OCI-LY7 (cell line): ENCODE results near the gene PMF1. TPM values are rescaled to one million over a fixed set of nuclear protein-coding genes. Genes with fewer than 3 reads are reported as not detected.
"Not testable (repeated sequence)": the region's sequence is repeated elsewhere in the genome, so short reads cannot be mapped to it uniquely, and the experiment has no call there.

ENCODE experiments used
- BruUV-seq: library from RNA; stranded (reverse); fragments of 400-500 nt; replicated peaks from 2 replicates; lab custom pipeline; 2021; lab: Mats Ljungman, UMichigan
- CTCF ChIA-PET: fragments of 300-600 bp; sonication (Branson Sonifier 250); formaldehyde crosslinking; loops from one replicate; lab custom pipeline; 2022; ENCODE audit warnings: antibody characterized with exemption; ENCODE audit not compliant: unreplicated experiment; lab: Charles Lee
- POLR2A ChIA-PET: fragments of 300-600 bp; sonication (Branson Sonifier 250); formaldehyde crosslinking; loops from one replicate; lab custom pipeline; 2022; ENCODE audit warnings: antibody characterized with exemption; lab: Charles Lee
- DNase-seq: peaks from one replicate; pipeline ENCODE4 v3.0.0-alpha.2; 2015; ENCODE audit warnings: low spot score
- H2AFZ ChIP-seq: fragments of 200-600 bp; sonication (generic), shearing (Covaris generic); 2 replicates; pipeline ENCODE4 v1.6.1; 2014; ENCODE audit warnings: mild to moderate bottlenecking, antibody characterized with exemption, low read length, moderate library complexity
- H3K27ac ChIP-seq: fragments of 200-600 bp; sonication (generic); 2 replicates; pipeline ENCODE4 v1.5.1; 2014; ENCODE audit warnings: mixed run types, low read depth, mild to moderate bottlenecking, moderate library complexity, low read length, inconsistent platforms; ENCODE audit not compliant: poor library complexity, severe bottlenecking
- H3K36me3 ChIP-seq: fragments of 200-600 bp; sonication (generic); 2 replicates; pipeline ENCODE4 v1.6.1; 2014; ENCODE audit warnings: mild to moderate bottlenecking, antibody characterized with exemption, low read length, moderate library complexity, mixed read lengths; ENCODE audit not compliant: insufficient read depth
- H3K4me1 ChIP-seq: fragments of 200-600 bp; sonication (generic); 2 replicates; pipeline ENCODE4 v1.5.1; 2014; ENCODE audit warnings: mild to moderate bottlenecking, low read length; ENCODE audit not compliant: insufficient read depth, poor library complexity, severe bottlenecking
- H3K4me2 ChIP-seq: fragments of 200-600 bp; sonication (generic); 2 replicates; pipeline ENCODE4 v1.6.1; 2014; ENCODE audit warnings: mild to moderate bottlenecking, low read length
- H3K4me3 ChIP-seq: fragments of 200-600 bp; sonication (generic); 2 replicates; pipeline ENCODE4 v1.5.1; 2014; ENCODE audit warnings: mild to moderate bottlenecking, low read depth, low read length; ENCODE audit not compliant: poor library complexity, severe bottlenecking
- H3K79me2 ChIP-seq: fragments of 200-600 bp; sonication (generic); 2 replicates; pipeline ENCODE4 v1.6.1; 2016; ENCODE audit warnings: low read depth, mild to moderate bottlenecking, low read length, moderate library complexity, mixed read lengths; ENCODE audit not compliant: insufficient read depth
- H3K9me2 ChIP-seq: fragments of 200-600 bp; sonication (generic); 2 replicates; pipeline ENCODE4 v1.6.1; 2016; ENCODE audit warnings: mild to moderate bottlenecking, low read length, mixed read lengths; ENCODE audit not compliant: insufficient read depth
- H3K9me3 ChIP-seq: fragments of 200-600 bp; sonication (generic); 2 replicates; pipeline ENCODE4 v1.6.1; 2014; ENCODE audit warnings: mild to moderate bottlenecking, mixed run types, low read length, mixed read lengths
- H4K20me1 ChIP-seq: fragments of 200-600 bp; sonication (generic); 2 replicates; pipeline ENCODE4 v1.6.1; 2014; ENCODE audit warnings: mild to moderate bottlenecking, antibody characterized with exemption, low read length, moderate library complexity, mixed read lengths; ENCODE audit not compliant: insufficient read depth
- EZH2phosphoT487 ChIP-seq: fragments of 200-600 bp; sonication (generic); IDR thresholded peaks from 2 replicates; pipeline ENCODE4 v1.6.1; 2018; ENCODE audit warnings: low read depth, borderline replicate concordance, mild to moderate bottlenecking, mixed run types, antibody characterized with exemption, low read length, moderate library complexity, mixed read lengths
- intact Hi-C: fragments of 100-400 bp; cut with micrococcal nuclease; formaldehyde crosslinking; loops from one replicate; pipeline ENCODE4 v1.10.0; 2022; ENCODE audit not compliant: unreplicated experiment
- total RNA-seq, 2 experiments: library from RNA; depleted of rRNA in 1 of 2; stranded (reverse); fragments of >200 nt in 1 of 2; shearing (Covaris generic) in 1 of 2; gene quantifications; 2 replicates each; pipeline ENCODE4 v1.2.3, GENCODE V29; 2014 to 2022
- TF ChIP-seq, protein P1 (sequence below): fragments of 200-600 bp; sonication (generic); conservative IDR thresholded peaks from 2 replicates; pipeline ENCODE4 v1.5.1; 2014; ENCODE audit warnings: mild to moderate bottlenecking, antibody characterized with exemption, low read length, moderate library complexity, mixed read lengths

The PMF1 gene
- total RNA-seq, 2 experiments from 2014 or later, result 67.5 to 82.5 TPM

DNA sequence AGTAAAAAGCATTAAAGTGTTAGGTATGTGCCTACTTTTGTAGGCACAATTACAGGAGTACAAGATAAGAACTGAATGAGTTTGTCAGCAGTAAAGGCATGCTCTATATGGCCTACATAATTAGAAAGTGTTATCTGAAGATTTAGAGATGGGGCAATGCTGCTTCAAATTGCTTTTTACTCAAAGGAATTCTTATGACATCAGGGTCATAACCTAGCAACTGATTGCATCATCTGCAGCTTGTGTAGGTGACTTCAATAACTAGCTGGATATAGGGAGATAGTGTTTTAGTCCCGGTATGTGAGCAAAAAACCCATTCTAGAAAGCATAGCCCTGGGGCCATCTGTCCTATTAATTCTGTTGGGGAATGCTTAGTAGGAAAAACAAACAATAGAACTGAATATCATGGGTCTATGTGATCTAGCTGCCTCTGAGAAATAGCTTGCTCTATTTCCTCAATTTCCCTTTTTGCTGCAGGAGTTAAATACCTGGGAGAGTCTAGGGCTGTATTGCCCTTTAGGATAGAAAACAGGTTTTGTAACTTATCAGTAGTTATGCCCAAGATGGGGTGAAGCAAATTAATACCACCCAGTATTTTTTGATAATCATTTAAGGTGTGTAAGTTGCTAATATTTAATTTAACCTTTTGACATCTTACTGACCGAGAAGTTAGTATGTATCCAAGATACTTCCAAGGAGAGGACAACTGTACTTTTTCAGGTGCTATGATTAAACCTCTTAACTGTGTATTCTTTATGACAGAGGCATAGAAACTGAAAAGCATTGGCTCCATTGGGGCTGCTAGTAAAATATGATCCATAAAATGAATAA lies 26.2 kb upstream of the PMF1 start:
- CTCF ChIA-PET, H3K27ac ChIP-seq, BruUV-seq, intact Hi-C loops, H3K4me2 ChIP-seq, H3K9me2 ChIP-seq, H4K20me1 ChIP-seq, H3K79me2 ChIP-seq, H3K4me1 ChIP-seq, H2AFZ ChIP-seq, DNase-seq, H3K4me3 ChIP-seq: not testable (repeated sequence)
- POLR2A ChIA-PET, result interaction anchor here (0.6 kb wide), 1 partner anchor 42 kb away, joined by 3 read pairs; no protein-coding TSS in a partner anchor
- Histone ChIP-seq H3K9me3 (peaks cover 11% of the 10 kb centered on the region; the same call in 1 of the 2 replicates), H3K36me3 (peaks cover 31% of the 10 kb centered on the region)

DNA sequence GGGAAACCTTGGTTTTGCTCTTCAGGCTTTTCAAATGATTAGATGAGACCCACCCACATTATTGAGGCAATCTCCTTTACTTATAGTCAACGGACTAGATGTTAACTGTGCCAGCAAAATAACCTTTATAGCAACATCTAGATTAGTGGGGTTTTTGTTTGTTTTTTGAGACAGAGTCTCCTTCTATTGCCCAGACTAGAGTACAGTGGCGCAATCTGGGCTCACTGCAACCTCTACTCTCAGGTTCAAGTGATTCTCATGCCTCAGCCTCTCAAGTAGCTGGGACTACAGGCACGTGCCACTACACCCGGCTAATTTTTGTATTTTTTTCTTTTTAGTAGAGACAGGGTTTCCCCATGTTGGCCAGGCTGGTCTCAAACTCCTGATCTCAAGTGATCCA lies 22.5 kb upstream of the PMF1 start:
- CTCF ChIA-PET, BruUV-seq, DNase-seq, H3K9me2 ChIP-seq, H4K20me1 ChIP-seq, H3K4me2 ChIP-seq, H3K4me3 ChIP-seq, H2AFZ ChIP-seq, intact Hi-C loops, H3K27ac ChIP-seq: not testable (repeated sequence)
- POLR2A ChIA-PET, result interaction anchor here (0.6 to 0.7 kb wide), 3 partner anchors 26 to 62 kb away, joined by 3 read pairs; no protein-coding TSS in a partner anchor
- Histone ChIP-seq H3K9me3 (peaks cover 11% of the 10 kb centered on the region; the same call in 1 of the 2 replicates), H3K36me3 (peaks cover 27% of the 10 kb centered on the region), H3K79me2 (peaks cover 13% of the 10 kb centered on the region), H3K4me1 (peaks cover 13% of the 10 kb centered on the region)

DNA sequence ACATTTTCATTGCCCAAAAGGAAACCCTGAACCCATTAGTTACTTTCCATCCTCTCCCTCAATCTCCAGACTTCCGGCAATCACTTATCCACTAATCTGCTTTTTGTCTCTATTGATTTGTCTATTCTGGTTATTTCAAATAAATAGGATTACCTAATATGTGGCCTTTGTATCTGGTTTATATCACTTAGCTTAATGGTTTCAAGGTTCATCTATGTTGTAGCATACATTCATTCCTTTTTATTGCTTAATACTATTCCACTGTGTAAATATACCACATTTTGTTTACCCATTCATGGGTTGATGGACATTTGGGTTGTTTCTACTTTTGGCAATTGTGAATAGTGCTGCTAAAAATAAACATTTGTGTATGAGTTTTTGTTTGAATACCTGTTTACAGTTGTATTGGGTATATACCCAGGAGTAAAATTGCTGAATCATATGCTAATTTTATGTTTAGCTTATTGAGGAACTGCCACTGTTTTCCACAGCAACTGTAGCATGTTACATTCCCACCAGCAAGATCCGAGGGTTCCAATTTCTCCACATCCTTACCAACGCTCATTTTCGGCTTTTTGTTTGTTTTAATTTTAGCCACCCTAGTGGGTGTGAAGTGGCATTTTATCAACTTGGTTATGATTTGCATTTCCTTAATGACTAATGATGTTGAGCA lies 21.4 kb upstream of the PMF1 start:
- H3K4me2 ChIP-seq, result no peak overlapping the region
- no peaks in the 10 kb centered on the region for H3K9me2 ChIP-seq
- TF ChIP-seq, protein P1, sequence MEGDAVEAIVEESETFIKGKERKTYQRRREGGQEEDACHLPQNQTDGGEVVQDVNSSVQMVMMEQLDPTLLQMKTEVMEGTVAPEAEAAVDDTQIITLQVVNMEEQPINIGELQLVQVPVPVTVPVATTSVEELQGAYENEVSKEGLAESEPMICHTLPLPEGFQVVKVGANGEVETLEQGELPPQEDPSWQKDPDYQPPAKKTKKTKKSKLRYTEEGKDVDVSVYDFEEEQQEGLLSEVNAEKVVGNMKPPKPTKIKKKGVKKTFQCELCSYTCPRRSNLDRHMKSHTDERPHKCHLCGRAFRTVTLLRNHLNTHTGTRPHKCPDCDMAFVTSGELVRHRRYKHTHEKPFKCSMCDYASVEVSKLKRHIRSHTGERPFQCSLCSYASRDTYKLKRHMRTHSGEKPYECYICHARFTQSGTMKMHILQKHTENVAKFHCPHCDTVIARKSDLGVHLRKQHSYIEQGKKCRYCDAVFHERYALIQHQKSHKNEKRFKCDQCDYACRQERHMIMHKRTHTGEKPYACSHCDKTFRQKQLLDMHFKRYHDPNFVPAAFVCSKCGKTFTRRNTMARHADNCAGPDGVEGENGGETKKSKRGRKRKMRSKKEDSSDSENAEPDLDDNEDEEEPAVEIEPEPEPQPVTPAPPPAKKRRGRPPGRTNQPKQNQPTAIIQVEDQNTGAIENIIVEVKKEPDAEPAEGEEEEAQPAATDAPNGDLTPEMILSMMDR, result no peak
- no peak for TF ChIP-seq EZH2phosphoT487
- no TSS peak for BruUV-seq
- intact Hi-C loops, result no loop called here
- no peak overlapping the region for H2AFZ ChIP-seq
- H4K20me1 ChIP-seq, result peaks cover 7% of the 10 kb centered on the region; the same call in 1 of the 2 replicates
- no peak for DNase-seq
- no peak overlapping the region for H3K27ac ChIP-seq
- H3K79me2 ChIP-seq, result peaks cover 25% of the 10 kb centered on the region
- POLR2A ChIA-PET, result interaction anchor here (0.6 to 1.1 kb wide), 2 partner anchors 36 to 289 kb away, joined by 3 read pairs; no protein-coding TSS in a partner anchor
- H3K4me1 ChIP-seq, result peaks cover 24% of the 10 kb centered on the region
- no peak overlapping the region for H3K4me3 ChIP-seq
- peaks cover 11% of the 10 kb centered on the region; the same call in 1 of the 2 replicates for H3K9me3 ChIP-seq
- H3K36me3 ChIP-seq, result peaks cover 27% of the 10 kb centered on the region
- CTCF ChIA-PET, result no interaction called here
